HuH-7 (cell line): ENCODE data around the gene INKA1.
"Not testable (repeated sequence)": the region's sequence is repeated elsewhere in the genome, so short reads cannot be mapped to it uniquely, and the experiment has no call there.

Source experiments
- DNase-seq: peaks from one replicate; pipeline ENCODE4 v3.0.0; 2011; ENCODE audit warnings: low spot score

The INKA1 gene

GRCh38 chr3:49802719-49803464 is at the start of gene INKA1:
INKA1 (plus strand) TSS chr3:49803261; CDS start chr3:49803393, 132 bp downstream.
- DNase-seq = peak; percentile 87

GRCh38 chr3:49754536-49754935 is 48.5 kb upstream of the INKA1 start:
- no peak for DNase-seq

- no peak for DNase-seq
Measured at GRCh38 chr3:49756036-49756435, 47.0 kb upstream of the INKA1 start.

GRCh38 chr3:49757197-49757596 is 45.9 kb upstream of the INKA1 start:
- DNase-seq = no peak

GRCh38 chr3:49759226-49759625 is 43.8 kb upstream of the INKA1 start:
- no peak for DNase-seq

GRCh38 chr3:49761661-49762060 is 41.4 kb upstream of the INKA1 start:
- DNase-seq = no peak

GRCh38 chr3:49763981-49764380 is 39.1 kb upstream of the INKA1 start:
- DNase-seq = no peak

GRCh38 chr3:49769286-49769915 is 33.7 kb upstream of the INKA1 start:
- no peak for DNase-seq

- no peak for DNase-seq
Measured at GRCh38 chr3:49769926-49770325, 33.1 kb upstream of the INKA1 start.

GRCh38 chr3:49771340-49771938 is 31.6 kb upstream of the INKA1 start:
- DNase-seq = no peak

- no peak for DNase-seq
Measured at GRCh38 chr3:49772703-49773102, 30.4 kb upstream of the INKA1 start.

- no peak for DNase-seq
Measured at GRCh38 chr3:49775538-49775937, 27.5 kb upstream of the INKA1 start.

GRCh38 chr3:49776101-49776500 is 27.0 kb upstream of the INKA1 start:
- not testable (repeated sequence) for DNase-seq

GRCh38 chr3:49779358-49780079 is 23.5 kb upstream of the INKA1 start:
- DNase-seq = no peak

GRCh38 chr3:49780080-49780974 is 22.7 kb upstream of the INKA1 start:
- DNase-seq = no peak

- DNase-seq = not testable (repeated sequence)
Measured at GRCh38 chr3:49780975-49781365, 22.1 kb upstream of the INKA1 start.

- no peak for DNase-seq
Measured at GRCh38 chr3:49781415-49782199, 21.5 kb upstream of the INKA1 start.

GRCh38 chr3:49782277-49782676 is 20.8 kb upstream of the INKA1 start:
- DNase-seq = not testable (repeated sequence)

- DNase-seq = peak; percentile 40
Measured at GRCh38 chr3:49785565-49786356, 17.3 kb upstream of the INKA1 start.
